IPS-11a (cell line): ENCODE data around the gene SH3RF3.

Experiments used
- H3K4me3 ChIP-seq: one replicate; pipeline ENCODE4 v1.5.1; 2013; ENCODE audit warnings: low read depth, low read length, control low read depth

Gene SH3RF3

DNA sequence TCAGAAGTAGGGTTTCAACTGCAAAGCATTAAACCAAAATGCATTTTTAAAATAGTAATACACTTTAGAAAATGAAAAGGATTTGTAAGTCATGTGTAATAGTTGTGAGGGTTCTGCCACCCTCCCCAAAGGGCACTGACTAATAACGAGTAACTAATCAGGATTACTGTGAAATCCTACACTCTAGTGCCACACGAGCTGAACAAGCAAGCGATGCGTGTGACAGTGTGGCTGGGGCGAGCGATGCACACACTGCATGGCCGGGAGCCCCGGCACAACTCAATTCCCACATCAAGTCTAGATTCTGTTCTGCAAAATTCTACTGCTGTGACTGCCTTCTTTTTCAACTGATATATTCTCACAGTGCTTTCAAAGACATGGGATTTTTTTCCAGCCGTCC lies 328.4 kb downstream of the SH3RF3 start:
- H3K4me3 ChIP-seq: no peak overlapping the region

DNA sequence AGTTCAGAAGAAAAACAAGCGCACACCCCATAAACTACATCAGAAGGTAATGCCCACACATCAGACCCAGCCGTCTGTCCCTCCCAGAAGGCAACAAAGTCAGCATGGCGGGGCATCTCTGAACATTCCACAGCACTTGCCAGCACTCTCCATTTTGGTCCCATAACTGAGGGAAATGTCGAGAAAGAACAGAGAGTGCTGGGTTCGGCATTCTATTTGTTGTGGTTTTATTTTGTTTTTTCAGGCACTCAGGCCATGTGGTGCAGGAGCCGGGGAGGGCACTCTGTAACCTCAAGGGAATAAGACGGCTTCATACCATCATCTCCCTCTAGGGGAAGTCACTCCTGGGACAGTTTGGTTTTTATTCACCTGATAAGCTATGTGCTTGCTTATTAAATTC lies 328.8 kb downstream of the SH3RF3 start:
- no peak overlapping the region for H3K4me3 ChIP-seq

DNA sequence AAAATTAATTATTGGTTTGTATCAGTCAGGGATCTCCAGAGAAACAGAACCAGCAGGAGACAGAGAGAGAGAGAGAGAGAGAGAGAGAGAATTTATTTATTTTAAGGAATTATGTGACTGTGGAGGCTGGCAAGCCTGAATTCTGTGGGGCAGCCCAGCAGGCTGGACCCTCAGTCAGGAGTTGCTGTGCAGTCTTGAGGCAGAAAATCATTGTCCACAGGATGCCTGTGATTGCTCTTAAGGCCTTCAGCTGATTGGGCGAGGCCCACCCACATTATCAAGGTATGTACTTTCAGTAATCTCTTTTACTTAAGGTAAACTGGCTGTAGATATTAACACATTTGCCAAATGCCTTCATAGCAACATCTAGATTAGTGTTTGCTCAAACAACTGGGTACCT lies 329.5 kb downstream of the SH3RF3 start:
- H3K4me3 ChIP-seq: no peak overlapping the region

DNA sequence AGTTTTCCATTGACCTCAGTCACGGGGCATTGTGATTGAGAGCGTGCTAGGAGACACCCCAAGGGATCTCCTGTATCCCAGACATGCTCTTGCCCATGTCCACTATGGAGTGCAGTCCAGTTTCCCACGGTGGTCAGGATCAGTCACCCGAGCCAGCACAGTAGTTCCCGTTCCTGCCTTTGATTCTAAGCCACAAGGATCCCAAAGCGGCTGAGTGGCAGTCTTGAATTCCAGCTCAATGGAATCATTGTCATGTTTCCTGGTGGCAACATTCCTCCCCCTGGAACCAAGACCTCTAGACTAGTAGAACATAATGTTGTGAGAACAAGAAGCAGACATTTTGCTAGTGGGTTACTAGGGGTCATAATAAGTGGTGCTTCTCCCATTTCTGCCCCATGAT lies 330.5 kb downstream of the SH3RF3 start:
- H3K4me3 ChIP-seq: no peak overlapping the region

DNA sequence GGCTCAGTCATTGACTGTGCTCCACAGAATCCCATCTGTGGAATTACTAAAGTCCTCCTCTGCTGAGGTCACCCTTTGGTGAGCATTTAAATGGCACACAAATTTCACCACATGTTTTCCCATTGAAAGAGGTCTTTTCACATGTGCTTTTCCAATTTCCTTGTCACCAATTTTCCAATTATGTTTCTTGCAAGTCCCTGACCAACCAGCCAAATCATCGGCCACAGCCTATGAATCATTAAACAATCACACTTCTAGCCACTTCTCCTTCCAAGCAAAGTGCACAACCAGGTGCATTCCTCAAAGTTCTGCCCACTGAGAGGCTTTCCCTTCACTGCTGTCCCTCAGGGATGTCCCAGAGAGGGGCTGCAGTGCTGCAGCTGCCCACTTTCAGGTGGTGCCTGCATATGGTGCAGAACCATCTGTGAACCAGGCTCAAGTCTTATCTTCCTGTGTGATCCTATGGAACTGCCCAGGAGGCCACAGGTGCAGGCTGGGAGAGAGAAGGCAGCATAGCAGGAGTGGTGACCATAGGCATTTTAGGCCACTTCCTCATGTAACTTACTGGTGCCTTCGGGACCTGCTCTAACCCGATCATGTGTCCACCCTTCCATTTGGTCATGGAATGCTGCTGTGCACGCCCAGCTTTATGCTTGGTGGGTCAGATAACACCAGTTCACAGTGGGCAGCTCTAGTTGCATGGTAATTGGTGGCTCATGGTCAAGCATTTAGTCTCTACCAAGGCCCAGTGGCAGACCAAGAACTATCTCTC lies 331.7 kb downstream of the SH3RF3 start:
- H3K4me3 ChIP-seq: no peak overlapping the region

DNA sequence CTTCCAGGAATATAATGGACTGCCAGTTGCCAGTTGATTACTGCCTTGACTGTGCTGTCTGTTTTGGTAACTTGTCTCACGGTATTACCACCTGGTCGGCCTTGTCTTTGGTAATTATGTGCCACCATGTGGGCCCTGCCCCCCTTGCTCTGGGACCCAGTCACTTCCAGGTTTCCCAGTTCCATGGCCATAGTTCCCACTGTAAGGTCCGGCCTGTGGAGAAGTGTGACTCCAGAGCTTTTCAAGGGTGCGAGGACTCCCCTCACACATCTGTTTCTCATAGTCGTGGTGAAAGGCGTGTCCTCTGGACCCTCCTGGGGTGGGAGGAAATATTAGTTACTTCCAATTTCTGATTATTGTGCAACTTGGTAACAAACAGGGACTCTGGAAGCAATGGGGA lies 334.2 kb downstream of the SH3RF3 start:
- no peak overlapping the region for H3K4me3 ChIP-seq

DNA sequence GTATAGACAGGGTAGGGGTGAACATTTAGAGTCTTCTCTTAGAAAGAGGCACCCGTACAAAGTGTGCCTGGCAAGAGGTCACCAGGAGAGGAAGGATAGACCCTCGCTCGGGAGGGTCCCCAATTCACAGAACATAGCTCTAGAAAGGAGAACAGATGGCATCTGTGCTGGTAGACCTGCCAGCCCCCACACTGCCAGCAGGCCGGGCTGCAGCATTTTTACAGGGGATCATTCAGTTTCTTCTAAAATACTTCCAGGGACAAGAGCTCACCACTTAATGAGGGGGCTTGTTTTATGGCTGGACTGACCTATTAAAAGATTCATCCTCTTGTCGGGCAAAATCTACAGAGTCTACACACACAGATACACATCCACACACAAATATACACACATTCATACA lies 334.9 kb downstream of the SH3RF3 start:
- no peak overlapping the region for H3K4me3 ChIP-seq

DNA sequence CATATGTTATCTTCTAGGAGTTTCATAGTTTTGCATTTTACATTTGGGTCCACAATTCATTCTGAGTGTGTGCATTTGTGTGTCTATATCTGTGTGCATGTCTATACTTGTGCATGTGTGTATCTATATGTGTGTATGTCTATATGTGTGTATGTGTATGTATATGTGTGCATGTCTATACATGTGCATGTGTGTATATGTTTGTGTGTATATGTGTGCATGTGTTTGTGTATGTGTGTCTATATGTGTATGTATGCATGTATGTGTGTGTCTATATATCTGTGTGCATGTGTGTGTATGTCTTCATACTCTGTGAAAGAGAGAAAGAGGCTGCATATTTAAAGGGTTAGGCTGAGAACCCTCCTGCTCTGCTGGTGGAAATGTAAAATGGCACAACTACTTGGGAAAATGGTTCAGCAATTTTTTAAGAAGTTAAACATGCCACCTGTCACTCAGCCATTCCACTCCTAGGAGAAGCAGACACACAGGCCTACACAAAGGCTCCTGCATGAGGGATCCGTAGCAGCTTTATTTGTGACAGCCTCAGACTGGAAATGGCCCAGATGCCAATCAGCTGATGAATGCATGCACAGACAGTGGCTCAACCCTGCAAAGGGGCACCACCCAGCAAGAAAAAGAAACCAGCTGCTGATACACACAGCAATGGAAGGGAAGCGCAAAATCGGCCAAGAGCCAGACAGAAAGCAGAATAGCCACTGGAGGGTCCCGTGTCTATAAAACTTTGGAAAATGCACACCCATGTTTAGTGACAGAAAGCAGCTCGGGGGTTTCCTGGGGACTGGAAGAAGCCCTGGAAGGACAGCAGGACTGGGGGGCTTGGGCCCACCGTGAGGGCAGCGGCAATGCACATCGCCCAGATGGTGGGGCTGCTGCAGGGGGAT lies 337.9 kb downstream of the SH3RF3 start:
- no peak overlapping the region for H3K4me3 ChIP-seq

DNA sequence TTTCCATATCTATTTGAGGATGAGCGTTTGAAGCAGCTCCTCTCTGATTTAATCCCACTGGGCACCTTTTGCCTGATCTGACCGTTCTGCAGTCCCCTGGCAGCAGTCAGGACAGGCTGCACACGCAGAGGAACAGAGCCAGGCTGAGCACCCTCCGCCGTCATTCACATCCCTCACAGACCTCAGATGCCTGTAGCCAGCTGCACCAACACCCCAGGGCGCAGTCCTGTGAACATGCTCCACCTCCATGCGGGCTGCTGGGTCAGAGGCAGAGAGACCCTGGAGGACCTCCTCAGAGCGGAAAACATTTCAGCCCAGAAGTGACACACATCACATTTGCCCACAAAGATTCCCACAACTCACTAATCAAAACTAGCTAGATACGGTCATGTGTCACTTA lies 338.7 kb downstream of the SH3RF3 start:
- no peak overlapping the region for H3K4me3 ChIP-seq

DNA sequence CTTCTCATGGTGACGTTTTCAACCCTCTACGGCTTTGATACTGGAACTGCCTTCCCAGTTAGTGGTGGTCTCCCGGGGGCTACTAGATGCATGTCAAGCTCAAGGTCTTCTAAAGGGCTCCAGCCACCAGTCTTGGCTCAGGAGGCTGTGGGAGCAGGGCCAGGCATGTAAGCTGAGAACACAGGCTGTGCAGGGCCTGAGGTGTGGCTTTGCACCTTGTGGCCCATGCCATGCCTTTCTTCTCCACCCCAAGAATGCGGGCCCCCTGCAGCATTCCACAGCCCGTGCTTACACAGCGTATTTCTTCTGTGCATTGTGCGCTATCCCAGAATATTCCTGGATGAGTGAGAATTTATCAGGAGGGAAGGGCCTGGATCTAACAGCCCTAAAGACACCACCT lies 339.9 kb downstream of the SH3RF3 start:
- no peak overlapping the region for H3K4me3 ChIP-seq

DNA sequence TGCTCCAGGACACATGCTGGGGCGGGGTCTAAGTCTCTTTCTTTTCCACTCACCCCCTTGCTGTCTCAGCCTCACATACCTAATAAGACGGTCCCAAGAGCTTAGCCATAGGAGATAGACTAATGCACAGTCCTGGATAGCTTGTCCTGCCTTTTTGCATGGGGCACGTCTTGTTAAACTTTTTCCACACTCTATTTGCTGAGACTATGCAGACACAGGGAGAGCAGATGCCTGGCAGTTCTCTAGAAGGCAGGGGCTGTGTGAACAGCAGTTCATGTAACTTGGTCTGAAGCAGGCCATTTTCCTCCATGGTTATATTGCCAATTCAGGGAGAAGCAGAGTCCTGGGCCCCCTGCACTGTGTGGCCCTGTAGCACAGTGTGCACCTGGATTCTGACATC lies 342.7 kb downstream of the SH3RF3 start:
- no peak overlapping the region for H3K4me3 ChIP-seq

DNA sequence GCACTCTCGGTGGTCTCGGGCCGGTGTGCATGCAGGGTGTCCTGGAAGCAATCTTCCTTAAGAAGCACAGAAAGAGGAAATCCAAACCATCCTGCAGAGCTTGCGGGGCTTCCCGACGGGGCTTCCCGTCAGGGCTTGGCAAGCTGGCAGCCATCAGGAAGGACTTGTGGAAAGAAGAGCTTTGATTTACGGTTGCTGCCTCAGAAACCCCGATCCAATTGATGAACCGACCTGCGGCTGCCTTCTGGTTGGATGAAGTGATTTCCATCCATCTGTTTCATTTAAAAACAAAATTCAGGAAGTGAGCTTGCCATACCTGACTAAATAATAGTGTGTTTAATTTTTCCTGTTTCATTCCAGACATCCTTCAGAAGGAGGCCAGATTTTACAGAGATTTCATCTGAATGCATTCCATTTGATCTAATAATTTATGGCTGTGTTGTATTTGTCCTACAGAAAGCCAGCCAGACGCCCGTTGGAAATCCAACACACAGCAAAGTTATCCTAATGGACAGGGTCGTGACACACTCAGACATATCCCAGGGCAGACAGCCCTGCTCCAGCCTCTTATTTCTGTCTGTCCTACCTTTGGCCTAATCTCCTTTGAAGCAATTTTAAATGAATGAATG lies 343.4 kb downstream of the SH3RF3 start:
- H3K4me3 ChIP-seq: no peak overlapping the region

DNA sequence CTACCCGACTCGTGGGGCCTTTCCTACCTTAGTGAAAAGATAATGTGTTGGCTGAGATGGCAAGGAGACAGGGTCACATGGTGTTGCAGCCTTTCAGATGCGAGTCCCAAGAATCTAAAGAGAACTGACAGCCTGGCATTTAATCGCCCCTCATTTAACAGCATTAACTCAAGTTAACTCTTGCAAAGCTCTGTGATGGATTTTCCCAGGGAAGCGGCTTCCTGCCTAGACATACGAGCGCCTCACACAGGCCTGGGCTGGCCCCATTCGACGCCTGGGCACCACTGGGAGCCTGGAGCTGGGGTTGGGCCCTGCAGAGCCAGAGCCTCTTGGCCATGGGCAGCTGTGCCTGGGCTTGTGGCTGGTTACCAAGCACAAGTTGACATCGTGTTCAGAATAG lies 344.0 kb downstream of the SH3RF3 start:
- no peak overlapping the region for H3K4me3 ChIP-seq

DNA sequence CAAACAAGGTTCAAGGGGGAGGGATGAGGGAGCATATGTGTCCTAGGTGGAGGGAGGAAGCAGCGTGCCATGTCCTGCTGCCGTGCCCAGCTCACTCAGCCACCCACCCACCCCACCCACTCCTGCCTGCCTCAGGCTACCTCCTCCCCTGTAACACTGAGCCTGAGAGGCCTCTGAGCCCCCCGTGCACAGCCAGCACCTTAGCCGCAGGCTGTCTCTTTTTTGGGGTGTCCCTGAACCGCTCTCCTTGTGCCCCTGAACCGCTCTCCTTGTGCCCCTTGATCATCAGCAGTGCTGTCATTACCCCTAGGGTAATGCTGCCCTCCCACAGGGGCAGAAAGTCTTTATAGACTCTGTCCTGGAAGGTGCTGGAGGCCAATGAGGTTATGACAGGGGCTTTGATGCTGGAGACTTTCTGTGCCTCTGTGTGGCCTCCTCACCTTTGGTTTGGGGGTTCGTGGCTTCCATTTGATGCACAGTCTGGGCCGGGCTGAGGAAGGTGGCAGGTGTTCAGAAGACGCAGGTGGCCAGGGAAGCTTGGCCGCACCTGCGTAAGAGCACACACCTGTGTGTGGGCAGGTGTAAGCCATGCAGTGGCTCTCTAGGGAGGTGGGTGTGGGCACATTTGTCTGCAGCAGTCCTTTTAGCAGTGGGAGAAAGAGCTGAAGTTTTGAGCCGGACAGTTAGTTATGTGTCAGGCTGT lies 344.8 kb downstream of the SH3RF3 start:
- H3K4me3 ChIP-seq: no peak overlapping the region

DNA sequence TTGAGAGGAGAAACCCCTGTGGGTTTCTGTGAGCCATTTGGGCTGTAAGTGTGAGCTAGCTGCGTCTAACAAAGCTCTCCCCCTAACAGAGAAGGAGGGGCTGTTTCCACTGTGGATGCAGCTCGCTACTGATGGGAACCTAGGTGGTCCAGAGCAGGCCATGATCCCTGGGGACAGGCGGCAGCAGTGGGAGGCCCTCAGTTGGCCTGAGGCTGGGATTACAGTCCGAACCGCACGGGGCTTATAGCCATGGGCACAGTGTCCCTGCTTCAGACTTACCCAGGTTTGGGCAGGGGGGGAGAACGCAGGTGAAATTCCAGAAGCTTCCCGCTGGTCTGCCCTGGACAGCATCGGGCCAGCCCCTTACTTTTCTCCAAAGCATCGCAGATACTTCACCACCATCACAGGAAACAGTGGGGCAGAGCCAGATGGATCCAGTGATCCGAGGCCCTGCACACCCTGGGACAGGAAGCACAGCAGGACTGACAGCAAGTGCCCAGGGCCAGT lies 345.4 kb downstream of the SH3RF3 start:
- no peak overlapping the region for H3K4me3 ChIP-seq

DNA sequence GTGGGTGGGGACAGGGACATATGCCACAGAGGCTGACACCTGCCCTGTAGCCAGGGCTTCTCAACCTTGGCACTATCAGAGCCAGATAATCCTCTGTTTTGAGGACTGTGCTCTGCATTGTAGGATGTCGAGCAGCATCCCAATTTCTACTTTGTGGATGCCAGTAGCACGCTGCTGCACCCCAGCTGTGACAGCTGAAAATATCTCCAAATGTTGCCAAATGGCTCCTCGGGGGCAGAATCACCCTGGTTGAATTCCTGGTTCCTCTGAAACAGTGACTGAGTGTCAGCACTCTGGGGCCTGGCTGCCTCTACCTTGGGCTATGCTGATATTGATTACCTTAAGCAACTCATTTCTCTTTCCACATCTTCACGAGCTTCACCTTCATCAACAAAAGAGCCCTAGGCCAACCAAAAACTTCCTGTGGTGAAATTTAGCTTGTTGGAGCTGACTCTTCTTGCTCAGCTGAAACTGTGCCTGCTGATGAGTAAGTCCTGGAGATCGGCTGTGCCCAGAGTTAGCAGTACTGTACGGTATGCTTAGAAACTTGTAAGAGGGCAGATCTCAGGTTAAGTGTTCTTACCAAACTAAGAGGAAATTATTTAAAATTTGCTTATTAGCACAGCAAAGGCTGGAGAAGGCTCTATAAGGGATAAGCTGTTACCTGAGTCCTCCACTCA lies 346.7 kb downstream of the SH3RF3 start:
- H3K4me3 ChIP-seq: no peak overlapping the region

DNA sequence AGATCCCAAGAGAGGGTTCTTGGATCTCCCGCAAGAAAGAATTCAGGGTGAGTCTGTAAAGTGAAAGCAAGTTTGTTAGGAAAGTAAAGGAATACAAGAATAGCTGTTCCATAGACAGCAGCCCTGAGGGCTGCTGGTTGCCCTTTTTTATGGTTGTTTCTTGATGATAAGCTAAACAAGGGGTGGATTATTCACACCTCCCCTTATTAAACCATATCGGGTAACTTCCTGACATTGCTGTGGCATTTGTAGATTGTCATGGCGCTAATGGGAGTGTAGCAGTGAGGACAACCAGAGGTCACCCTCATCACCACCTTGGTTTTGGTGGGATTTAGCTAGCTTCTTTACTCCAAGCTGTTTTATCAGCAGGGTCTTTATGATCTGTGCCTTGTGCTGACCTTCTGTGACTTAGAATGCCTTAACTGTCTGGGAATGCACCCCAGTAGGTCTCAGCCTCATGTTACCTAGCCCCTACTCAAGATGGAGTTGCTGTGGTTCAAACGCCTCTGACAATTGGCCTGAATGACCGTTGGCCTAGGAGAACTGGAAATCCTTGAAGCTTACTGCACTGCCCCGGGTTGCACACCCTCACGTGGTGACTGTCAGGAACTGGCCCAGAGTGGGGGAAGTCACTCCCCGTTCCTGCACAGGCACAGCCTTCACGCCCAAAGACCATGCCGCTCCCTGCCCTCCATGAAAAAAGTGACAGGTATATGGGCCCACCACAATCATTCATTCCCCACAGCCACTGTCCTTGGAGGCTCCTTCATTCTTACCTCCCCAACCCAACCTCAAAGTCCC lies 347.8 kb downstream of the SH3RF3 start:
- H3K4me3 ChIP-seq: no peak overlapping the region

DNA sequence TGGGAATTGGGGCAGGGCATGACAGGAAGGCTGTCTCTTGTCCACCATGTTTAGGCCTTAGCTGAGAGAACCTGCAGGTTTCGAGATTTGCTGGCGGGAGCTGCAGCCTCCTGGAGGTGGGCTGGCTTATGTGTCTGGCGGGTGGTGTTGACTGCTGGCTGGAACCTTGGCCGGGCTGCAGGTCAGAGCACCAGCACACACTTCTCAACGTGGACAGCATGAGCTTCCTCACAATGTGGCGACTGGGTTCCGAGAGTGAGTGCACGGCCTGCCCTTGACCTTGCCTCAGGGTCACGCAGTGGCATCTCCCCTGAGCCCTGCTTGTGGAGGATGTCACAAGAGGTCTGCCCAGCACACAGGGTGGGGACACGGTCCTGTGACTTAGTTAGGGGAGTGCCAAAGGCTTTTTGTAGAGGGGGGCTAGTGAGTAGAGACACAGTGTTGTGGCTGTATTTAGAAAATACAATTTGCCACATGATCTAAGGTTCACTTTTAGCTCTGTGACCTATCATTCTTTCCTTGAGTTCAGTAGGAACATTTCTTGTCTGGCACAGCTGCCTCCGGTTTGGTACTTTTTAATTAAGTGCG lies 350.0 kb downstream of the SH3RF3 start:
- H3K4me3 ChIP-seq: no peak overlapping the region

DNA sequence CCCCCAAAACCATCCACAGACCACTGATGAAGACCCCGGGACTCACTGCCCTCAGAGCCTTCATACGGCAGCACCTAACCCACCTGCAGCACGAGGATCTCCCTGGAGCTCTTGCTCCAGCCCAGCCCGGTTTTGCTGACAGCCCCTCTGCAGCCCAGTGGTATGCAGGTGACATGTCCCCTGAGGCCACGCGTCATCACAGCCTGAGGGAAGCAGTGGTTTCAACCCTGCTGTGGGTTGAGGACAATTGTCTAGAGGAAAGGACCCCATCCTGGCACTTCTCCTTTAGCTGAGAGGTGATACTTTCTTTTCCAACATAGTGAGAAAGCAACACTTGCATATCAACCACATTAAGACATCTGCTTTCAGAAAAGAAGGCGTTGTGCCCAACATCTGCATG lies 350.8 kb downstream of the SH3RF3 start:
- no peak overlapping the region for H3K4me3 ChIP-seq
